Stimulated activated CD8-positive, alpha-beta memory T cell treated with anti-CD3 and anti-CD28 coated beads, Interleukin-12 subunit alpha, Interleukin-12 subunit beta, amount 100 ng/mL, for 24 hours (primary cell): ENCODE results near the gene LMO7.
"Not testable (repeated sequence)": the region's sequence is repeated elsewhere in the genome, so short reads cannot be mapped to it uniquely, and the experiment has no call there.

ENCODE experiments used
- DNase-seq: peaks from one replicate; pipeline ENCODE4 v3.0.0-alpha.2; 2020; ENCODE audit errors: extremely low read depth

The LMO7 gene

DNA sequence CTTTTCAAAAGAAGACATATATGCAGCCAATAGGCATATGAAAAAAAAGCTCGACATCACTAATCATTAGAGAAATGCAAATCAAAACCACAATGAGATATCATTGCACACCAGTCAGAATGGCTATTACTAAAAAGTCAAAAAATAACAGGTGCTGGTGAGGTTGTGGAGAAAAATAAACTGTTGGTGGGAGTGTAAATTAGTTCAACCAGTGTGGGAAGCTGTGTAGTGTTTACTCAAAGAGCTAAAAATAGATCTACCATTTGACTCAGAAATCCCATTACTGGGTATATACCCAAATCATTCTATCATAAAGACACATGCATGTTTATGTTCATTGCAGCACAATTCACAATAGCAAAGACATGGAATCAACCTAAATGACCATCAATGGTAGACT lies 106.9 kb downstream of the LMO7 start:
- not testable (repeated sequence) for DNase-seq

DNA sequence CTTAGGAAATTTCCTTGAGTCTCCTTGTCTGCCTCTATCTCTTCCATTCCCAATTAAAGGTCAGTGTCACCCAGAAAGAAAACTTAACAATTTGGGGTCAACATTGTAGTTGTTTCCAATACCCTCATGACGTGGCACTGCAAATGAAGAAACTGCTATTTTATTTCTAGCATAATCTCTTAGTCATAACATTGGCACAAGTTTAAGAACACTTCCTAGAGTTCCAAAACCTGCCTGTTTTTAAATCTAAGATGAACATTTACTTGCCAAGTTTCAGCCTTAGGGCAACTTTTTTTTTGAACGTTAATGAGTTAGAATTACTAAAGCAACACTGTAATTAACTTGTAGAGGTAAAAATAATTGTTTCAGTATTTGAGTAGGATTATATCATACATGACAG lies 108.0 kb downstream of the LMO7 start:
- no peak for DNase-seq

DNA sequence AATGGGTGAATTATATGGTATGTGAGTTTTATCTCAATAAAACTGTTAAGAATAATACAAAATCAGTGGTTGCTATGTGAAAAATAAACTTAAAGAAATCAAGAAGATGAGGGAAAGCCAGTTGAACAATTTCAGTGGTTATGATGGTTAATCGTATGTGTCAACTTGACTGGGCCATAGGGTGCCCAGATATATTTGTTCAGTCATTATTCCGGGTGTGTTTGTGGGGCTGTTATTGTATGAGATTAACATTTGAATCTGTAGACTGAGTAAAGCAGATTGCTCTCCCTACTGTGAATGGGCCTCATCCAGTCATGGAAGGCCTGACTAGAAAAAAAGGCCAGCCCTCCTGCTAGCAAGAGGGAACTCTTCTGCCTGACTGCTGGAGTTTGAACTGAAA lies 109.3 kb downstream of the LMO7 start:
- DNase-seq, result no peak

DNA sequence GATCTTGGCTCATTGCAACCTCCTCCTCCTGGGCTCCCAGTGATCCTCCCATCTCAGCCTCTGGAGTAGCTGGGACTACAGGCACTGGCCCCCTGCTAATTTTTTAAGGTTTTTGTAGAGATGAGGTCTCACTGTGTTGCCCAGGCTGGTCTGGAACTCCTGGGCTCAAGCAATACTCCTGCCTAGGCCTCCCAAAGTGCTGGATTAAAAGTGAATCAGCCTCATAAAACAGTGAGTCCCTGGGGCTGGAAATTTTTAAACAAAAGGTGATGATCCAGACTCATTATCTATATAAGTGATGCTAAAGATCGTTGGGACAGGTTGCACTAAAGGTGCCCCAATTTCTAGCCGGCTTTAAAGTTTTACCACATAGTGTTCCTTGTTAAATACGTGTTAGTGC lies 112.7 kb downstream of the LMO7 start:
- no peak for DNase-seq

- no peak for DNase-seq
Measured at GRCh38 chr13:75749407-75749806, 113.3 kb downstream of the LMO7 start.

DNA sequence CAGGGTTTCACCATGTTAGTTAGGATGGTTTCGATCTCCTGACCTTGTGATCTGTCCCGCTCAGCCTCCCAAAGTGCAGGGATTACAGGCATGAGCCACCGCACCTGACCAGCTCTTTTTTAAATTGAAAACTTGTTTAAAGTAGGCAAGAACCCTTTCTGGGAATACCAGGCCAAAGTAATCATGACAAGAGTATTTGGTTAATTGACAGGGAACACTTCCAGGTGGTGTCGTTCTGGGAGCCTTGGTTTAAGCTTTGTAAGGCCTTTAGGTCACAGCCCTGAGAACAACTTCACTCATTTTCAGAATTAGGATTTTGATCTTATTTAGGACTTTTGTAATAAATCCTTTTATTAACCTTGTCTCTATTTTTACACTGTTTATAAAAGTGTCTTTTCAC lies 115.2 kb downstream of the LMO7 start:
- no peak for DNase-seq

GRCh38 chr13:75752826-75753225 lies 116.7 kb downstream of the LMO7 start:
- DNase-seq, result no peak

- DNase-seq, result no peak
Measured at GRCh38 chr13:75754936-75755335, 118.8 kb downstream of the LMO7 start.

- no peak for DNase-seq
Measured at GRCh38 chr13:75757336-75757735, 121.2 kb downstream of the LMO7 start.

- no peak for DNase-seq
Measured at GRCh38 chr13:75759531-75759930, 123.4 kb downstream of the LMO7 start.

- DNase-seq, result no peak
Measured at GRCh38 chr13:75760131-75761021, 124.2 kb downstream of the LMO7 start.

- DNase-seq, result no peak
Measured at GRCh38 chr13:75761369-75761768, 125.2 kb downstream of the LMO7 start.

DNA sequence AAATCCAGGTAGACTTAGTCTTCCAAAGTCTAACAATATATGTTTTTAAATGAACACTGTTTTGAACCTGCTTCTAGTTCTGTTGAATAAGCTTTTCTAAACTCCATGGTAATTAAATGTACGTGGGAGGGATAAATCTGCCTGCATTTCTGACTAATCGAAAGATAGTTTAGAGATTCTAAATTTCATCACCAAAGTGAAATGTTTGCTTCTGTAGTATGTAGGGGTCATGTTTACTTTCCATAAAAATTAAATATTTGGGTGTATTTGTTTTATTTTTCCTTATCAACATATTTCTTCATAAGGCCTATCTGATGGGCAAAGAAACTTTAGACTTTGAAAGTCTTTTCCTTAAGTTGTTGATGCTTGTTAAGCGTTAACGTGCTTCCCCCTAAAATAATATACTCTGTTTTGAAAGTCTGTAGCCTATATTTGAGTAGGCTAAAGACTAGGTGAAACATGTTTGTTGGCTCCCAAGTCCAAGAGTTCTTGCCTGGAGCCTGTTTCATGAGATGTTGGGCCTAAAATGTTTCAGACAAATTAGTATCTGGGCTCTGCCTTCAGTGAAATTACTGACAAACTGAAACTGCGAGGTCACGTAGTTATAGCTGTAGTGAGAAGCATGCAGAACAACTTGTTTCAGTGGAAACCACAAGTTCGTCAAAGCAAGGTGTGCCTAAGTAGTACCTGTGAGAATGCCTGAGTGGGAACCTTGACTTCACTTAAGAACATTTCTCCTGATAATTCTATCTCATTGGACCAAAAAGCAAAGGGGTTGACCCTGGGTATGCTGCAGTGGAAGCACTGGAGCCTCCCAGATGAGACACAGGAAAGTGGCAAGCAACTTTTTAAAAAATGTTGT lies 126.2 kb downstream of the LMO7 start:
- DNase-seq, result no peak

DNA sequence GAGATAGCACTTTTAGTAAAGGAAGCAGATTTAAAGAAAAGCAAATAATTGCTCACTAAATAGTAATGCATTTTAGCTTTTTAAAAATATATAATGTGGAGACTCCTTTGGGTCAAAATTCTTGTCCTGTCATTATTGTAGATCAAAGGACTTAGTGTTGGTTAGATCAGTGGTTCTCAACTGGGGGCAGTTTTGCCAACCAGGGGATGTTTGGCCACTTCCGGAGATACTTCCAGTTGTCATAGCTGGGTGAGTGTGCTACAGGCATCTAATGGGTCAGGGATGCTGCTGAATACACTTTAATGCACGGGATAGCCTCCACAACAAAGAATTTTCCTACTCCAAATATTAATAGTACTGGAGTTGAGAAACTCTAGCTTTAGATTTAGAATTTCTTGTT lies 126.8 kb downstream of the LMO7 start:
- DNase-seq, result no peak

- DNase-seq, result no peak
Measured at GRCh38 chr13:75763512-75763911, 127.4 kb downstream of the LMO7 start.

DNA sequence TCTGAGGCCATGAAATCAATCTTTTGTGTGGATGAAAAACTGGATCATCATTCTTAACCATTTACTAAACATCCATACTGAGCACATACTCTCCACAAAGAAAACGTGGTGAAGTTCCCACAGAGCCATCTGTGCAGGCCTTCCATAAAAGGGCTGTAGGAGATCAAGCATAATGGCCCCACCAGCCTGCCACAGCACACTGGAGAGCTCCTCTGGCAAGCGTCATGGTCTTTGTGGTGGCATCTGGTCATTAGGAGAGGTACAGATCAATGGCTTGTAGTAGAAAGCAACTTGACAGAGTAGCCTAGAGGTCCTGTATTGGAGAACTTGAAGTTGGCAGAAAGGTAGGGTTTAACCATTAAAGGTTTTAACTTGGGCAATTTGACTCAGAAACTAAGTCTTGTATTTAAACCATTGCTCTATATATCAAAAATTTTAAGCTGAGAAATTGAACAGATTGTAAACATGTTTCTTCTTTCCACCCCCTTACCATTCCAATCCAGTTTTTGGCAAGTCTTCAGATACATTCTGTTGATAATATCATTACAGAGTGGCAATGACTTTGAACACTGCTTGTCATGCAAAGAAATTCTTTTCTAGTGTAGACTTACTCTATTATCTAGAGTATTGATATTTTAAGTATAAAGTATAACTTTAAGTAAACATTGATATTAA lies 128.3 kb downstream of the LMO7 start:
- DNase-seq, result no peak

DNA sequence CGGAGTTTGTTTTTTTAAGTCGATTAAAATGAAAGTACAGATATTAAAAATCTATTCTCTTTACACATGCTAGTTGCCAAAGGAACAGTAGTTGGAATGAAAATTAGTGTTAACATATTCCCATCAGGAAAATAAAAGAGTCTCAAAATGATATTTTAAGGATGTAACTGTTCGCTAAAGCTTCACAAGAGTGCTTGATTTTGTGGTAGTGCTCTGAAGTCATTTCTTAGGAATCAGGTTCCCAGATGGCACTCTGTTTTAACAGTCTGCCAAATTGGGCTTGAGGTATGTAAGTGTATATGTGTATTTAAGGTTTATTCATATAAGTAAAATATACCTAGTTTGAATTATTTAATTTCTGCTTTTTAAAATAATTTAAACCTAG lies 128.8 kb downstream of the LMO7 start:
- DNase-seq, result no peak

- no peak for DNase-seq
Measured at GRCh38 chr13:75766636-75767035, 130.5 kb downstream of the LMO7 start.

- no peak for DNase-seq
Measured at GRCh38 chr13:75769141-75769905, 133.2 kb downstream of the LMO7 start.

DNA sequence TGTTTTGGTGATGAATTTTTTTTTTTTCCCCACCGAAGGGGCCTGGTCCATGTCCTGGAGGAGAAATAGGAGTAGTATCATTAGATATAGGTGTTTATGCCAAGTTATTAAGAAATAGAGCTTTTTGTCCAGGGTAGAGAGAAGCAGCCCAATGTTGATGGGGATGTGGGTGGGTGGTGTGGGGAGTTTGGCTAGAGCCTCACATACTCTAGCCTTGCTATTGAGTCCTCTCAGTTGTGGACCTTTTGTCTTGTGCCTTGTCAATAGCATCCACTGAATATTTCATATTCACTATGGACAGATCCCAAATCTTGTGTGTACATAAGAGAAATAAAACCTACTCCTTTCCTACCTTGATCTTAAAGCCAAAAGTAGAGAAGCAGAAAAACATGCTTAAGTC lies 134.0 kb downstream of the LMO7 start:
- DNase-seq, result no peak

DNA sequence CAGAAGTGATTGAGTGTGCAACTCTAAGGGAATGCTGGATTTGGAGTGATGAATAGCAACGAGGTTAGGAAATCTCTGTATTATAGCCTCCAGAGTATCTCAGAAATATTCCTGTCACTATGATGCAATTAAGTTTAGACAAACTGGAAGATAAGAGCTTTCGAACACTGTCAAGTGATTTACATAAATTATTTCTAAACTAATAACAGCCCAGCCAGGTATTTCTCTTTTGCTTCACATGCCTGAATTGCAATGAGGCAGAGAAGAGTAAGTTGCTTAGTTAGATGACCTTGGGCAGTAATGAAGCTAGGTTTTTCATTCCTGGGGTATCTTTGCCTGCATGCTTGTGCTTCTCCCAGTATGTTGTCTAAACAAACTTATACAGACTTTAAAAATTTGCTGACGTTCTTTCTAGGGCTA lies 134.5 kb downstream of the LMO7 start:
- no peak for DNase-seq

DNA sequence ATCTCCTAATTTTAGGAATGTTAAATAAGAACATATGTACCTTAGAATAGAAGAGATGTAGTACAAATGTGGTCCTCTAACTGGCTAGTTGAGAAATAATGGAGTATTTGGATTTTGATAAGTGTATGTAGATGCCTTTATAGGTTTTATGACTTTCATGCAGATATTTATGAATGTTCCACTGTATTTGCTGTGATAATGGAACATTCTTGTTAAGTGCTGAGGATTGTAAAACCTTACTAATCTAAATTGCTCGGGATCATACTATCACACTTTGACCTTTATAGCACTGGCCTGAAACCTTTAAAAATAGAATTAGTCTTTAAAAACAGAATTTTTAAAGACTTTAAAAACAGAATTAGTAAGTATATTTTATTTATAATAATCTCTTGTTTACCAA lies 135.1 kb downstream of the LMO7 start:
- no peak for DNase-seq
